SK-N-SH (cell line): ENCODE data around the gene SIPA1.

ENCODE experiments used
- JUND ChIP-seq: IDR thresholded peaks from 2 replicates; pipeline ENCODE4 v1.4.0; 2012
- RAD21 ChIP-seq: IDR thresholded peaks from 2 replicates; pipeline ENCODE4 v1.6.1; 2012; ENCODE audit warnings: mild to moderate bottlenecking, low read length

- no peak for TF ChIP-seq JUND
- no peak for TF ChIP-seq RAD21
Measured at GRCh38 chr11:65620666-65621065, 17.2 kb upstream of the SIPA1 start.
